Choroid plexus epithelial cell (primary cell): ENCODE data around the gene COL4A4.

Experiments used
- DNase-seq: peaks from one replicate; pipeline ENCODE4 v3.0.0-alpha.2; 2010; ENCODE audit warnings: low read depth
- H3K4me3 ChIP-seq: 2 replicates; pipeline ENCODE4 v1.5.1; 2011; ENCODE audit warnings: low read depth, mild to moderate bottlenecking, control low read depth, low read length, moderate library complexity
- TF ChIP-seq, protein P1 (sequence below): conservative IDR thresholded peaks from 2 replicates; pipeline ENCODE4 v1.5.1; 2011; ENCODE audit warnings: low read depth, mild to moderate bottlenecking, control low read depth, inconsistent platforms, low read length, moderate library complexity

COL4A4 gene

DNA sequence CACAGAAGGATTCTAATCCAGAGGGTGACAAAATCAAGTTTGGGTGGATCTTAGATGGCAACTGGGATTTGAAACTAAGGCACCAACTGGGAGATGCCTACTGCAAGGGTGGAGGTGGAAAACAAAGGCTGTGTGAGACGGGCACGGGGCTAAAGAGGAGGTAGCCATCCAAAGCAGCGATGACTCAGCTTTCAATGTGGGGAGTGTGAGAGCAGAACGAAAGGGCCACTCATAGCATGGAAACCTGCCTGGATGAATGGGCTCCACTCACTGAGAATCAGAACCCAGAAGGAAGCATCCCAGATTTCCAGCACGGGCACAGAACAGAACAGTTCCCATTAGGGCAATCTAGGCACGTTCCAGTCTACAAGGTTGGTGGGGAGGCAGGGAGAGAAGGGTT is 159.5 kb downstream of the COL4A4 start:
- no peak for DNase-seq
- no peak overlapping the region for H3K4me3 ChIP-seq
- TF ChIP-seq, protein P1, sequence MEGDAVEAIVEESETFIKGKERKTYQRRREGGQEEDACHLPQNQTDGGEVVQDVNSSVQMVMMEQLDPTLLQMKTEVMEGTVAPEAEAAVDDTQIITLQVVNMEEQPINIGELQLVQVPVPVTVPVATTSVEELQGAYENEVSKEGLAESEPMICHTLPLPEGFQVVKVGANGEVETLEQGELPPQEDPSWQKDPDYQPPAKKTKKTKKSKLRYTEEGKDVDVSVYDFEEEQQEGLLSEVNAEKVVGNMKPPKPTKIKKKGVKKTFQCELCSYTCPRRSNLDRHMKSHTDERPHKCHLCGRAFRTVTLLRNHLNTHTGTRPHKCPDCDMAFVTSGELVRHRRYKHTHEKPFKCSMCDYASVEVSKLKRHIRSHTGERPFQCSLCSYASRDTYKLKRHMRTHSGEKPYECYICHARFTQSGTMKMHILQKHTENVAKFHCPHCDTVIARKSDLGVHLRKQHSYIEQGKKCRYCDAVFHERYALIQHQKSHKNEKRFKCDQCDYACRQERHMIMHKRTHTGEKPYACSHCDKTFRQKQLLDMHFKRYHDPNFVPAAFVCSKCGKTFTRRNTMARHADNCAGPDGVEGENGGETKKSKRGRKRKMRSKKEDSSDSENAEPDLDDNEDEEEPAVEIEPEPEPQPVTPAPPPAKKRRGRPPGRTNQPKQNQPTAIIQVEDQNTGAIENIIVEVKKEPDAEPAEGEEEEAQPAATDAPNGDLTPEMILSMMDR = no peak

DNA sequence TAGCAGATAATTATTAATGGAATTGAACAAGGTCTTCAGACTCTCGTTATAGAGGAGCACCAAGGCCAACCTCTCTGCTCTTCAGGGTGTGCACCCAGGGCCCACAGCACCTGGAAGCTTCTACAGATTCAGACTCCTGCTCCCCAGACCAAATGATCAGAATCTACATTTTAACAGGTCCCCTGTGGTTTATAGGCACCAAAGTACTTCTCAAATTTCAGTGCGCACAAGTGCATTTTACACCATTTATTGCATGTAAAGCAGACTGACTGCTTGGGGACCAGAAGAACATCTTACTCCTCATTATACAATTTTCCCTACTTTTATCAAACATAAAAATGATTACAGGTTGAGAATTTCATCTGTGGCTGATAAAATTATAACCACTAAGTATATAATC is 163.9 kb downstream of the COL4A4 start:
- no peak overlapping the region for H3K4me3 ChIP-seq
- DNase-seq = no peak
- TF ChIP-seq, protein P1 = no peak

DNA sequence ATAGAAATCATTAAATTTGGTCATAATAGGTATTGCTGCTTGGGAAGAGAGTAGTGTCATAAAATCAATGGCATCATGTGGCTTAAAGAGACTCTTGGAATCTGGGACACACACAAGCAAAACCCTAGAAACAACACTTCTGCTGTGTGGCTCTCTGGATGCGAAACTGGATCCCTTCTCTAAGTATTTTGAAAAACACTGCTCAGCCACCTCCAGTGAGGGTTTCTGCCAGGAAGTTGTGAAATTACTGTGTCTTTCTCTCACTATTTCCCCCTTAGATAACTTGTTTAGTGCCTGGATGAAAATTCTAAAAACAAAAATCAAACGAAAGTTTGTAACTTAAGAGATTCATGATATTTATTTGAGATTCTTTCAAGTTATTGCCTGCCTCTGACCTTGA is 164.3 kb downstream of the COL4A4 start:
- TF ChIP-seq, protein P1 = no peak
- no peak overlapping the region for H3K4me3 ChIP-seq

DNA sequence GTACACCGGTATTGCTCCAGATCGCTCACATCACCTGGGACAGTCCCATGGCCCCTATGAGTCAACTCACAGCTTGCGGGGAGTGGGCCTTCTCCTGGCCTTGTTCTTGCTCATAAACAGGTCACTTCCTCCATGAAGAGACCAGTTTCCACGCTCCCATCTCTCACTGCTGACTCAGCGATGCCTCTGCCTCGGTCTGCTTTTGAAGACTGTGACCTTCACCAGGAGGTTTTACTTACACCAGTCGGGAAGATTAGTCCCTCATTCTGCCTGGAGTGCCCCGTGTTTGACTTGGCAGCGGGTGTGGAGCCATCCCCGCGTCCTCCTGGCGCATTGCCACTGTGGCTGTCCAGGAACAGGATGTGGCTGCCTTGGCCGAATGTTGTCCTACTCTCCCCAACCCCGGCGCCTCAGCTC is 168.4 kb downstream of the COL4A4 start:
- H3K4me3 ChIP-seq = peak overlapping the region; percentile 24
- TF ChIP-seq, protein P1 = no peak
- peak; percentile 94 for DNase-seq

More for the DNA sequence above, 164.3 kb downstream of the COL4A4 start:
- peak; percentile 56 for DNase-seq

DNA sequence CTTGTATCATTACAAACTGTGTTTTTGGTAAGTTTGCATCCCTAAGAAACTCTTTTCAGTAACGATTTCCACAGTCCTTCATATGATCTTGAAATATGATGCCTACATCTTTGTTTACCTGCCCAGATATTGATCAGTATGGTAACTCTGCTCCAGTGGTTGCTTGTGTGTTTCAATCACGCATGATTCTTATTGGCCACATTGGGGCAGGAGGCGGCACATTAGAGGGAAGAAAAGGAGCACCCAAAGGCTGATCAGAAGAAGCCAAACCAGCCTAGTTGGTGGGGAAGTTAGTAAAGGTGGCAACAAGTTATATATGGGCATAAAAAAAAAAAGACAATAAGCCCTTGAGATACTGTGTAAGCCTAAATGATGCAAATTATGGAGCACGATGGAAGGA is 169.2 kb downstream of the COL4A4 start:
- no peak overlapping the region for H3K4me3 ChIP-seq
- peak; percentile 22 for DNase-seq
- TF ChIP-seq, protein P1 = peak; percentile 52

DNA sequence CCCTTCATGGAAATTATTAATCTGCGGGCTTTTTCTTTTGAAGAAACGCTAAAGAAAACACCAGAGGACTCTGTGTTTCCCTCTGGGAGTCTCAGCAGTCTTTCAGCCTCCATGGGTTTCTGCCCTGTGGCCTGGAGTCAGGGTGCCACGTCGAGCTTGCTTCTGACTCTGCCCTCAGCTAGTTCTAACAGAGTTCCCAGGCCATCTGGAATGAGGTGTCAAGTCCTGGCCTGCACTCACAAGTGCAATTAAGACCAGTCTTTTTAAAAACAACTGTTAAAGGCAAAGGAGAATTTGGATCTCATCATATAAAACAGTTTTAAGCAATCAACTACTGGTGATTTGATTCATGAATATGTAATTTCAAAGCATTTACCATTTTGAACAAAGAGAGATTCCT is 170.8 kb downstream of the COL4A4 start:
- no peak overlapping the region for H3K4me3 ChIP-seq
- no peak for DNase-seq
- TF ChIP-seq, protein P1 = no peak

DNA sequence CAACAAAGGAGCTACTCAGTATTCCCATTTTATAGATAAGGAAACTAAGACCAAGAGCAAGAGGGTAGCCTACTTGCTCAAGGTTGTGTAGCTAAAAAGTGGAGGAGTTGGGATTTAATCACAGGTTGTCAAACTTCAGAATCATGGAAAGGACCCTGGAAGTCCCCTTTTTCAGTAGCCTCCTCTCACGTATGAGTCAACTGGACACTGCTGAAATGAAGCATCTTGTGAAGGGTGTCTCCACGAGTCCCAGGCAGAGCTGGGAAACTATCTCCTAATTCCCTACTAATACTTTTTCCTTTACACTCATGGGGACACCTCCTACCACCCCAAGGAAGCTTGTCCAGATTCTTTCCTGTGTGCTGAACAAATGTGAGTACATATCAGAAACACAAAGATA is 172.3 kb downstream of the COL4A4 start:
- TF ChIP-seq, protein P1 = no peak
- DNase-seq = no peak
- H3K4me3 ChIP-seq = no peak overlapping the region
